Right lobe of liver (tissue), 4 donors: Measurements from ENCODE around the gene MUC5B.

Source experiments
- POLR2A ChIP-seq: fragments of 450-650 bp; IDR thresholded peaks from one replicate; pipeline ENCODE4 v1.6.1; 2017; ENCODE audit warnings: antibody characterized with exemption, mild to moderate bottlenecking
- TF ChIP-seq, protein P1 (sequence below), 4 donors: fragments of 200-600 bp in 3 of 4; fragments of 450-650 bp in 1 of 4; IDR thresholded peaks; one replicate each; pipeline versions ENCODE4 v1.5.1 to v1.8.0; 2016 to 2022; ENCODE audit warnings: antibody characterized with exemption in 4 of 4, mild to moderate bottlenecking in 2 of 4
- donor health status: DM: no; HTN: no; CAD: no.
- donor health status: DM: no; HTN: no; CAD: no.
- donor health status: DM: no; HTN: yes; CAD: no.

DNA sequence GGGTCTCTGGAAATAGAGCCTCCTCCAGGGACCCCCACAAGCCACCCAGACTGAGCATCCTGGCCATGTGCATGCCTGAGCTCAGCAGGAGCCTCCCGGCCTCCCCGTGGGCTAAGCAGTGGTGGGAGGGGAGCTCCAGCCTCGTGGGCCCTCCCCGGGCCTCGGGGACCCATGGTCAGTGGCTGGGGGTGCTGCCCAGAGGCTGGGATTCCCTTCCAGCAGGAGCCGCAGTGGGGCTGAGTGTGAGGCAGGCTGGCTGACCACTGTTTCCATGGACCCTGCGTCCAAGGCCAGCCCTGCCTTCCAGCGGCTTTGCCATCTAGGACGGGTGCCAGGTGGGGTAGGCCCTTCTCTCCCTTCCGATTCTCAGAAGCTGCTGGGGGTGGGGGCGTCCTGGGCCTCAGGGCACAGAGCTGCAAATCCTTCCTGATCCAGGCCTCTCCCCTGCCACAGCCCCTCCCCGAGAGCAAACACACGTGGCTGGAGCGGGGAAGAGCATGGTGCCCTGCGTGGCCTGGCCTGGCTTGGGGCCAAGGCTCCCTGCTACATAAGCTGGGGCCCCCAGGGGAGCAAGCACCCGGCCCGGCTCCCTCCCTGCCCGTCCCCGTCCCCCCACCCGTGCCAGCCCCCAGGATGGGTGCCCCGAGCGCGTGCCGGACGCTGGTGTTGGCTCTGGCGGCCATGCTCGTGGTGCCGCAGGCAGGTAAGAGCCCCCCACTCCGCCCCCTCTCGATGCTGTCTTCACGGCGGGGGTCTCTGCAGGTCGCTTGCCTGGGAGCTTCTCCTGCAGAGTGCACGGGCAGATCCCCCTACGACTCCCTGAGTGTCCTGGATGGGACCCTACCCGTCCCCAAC lies at the start of gene MUC5B:
- TF ChIP-seq, protein P1, sequence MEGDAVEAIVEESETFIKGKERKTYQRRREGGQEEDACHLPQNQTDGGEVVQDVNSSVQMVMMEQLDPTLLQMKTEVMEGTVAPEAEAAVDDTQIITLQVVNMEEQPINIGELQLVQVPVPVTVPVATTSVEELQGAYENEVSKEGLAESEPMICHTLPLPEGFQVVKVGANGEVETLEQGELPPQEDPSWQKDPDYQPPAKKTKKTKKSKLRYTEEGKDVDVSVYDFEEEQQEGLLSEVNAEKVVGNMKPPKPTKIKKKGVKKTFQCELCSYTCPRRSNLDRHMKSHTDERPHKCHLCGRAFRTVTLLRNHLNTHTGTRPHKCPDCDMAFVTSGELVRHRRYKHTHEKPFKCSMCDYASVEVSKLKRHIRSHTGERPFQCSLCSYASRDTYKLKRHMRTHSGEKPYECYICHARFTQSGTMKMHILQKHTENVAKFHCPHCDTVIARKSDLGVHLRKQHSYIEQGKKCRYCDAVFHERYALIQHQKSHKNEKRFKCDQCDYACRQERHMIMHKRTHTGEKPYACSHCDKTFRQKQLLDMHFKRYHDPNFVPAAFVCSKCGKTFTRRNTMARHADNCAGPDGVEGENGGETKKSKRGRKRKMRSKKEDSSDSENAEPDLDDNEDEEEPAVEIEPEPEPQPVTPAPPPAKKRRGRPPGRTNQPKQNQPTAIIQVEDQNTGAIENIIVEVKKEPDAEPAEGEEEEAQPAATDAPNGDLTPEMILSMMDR (IDR thresholded peaks at IDR 0.05): no peak
- TF ChIP-seq POLR2A: no peak
